CD14-positive monocyte (primary cell): ENCODE measurements around the gene ARFGAP1. TPM values are rescaled to one million over a fixed set of nuclear protein-coding genes. Genes with fewer than 3 reads are reported as not detected.

Source experiments
- DNase-seq, 3 donors: peaks; one replicate each; pipeline ENCODE4 v3.0.0-alpha.2; 2011 to 2022
- H2AFZ ChIP-seq: 2 replicates; pipeline ENCODE4 v1.6.0; 2012; ENCODE audit warnings: mild to moderate bottlenecking, low read depth, low read length, inconsistent platforms; ENCODE audit not compliant: insufficient read depth, poor library complexity, severe bottlenecking
- H3K27ac ChIP-seq, 2 donors: 1 replicate in 1 of 2; 2 replicates in 1 of 2; pipeline ENCODE4 v1.5.1; 2012 to 2013; ENCODE audit warnings: low read length in 2 of 2, control low read depth in 1 of 2, inconsistent platforms in 1 of 2, low read depth in 1 of 2, mild to moderate bottlenecking in 1 of 2
- H3K27me3 ChIP-seq, 2 donors: one replicate each; pipeline versions ENCODE4 v1.6.0 to v1.6.1; 2011 to 2013; ENCODE audit warnings: low read length in 2 of 2; ENCODE audit not compliant: control insufficient read depth in 2 of 2, insufficient read depth in 2 of 2
- H3K36me3 ChIP-seq, 2 donors: replicated peaks in 1 of 2; 1 replicate in 1 of 2; 2 replicates in 1 of 2; pipeline versions ENCODE4 v1.5.1 to v1.6.1; 2012 to 2013; ENCODE audit warnings: low read length in 2 of 2, control low read depth in 1 of 2, inconsistent platforms in 1 of 2, mild to moderate bottlenecking in 1 of 2; ENCODE audit not compliant: insufficient read depth in 2 of 2, control insufficient read depth in 1 of 2
- H3K4me1 ChIP-seq, 2 donors: 1 replicate in 1 of 2; 2 replicates in 1 of 2; pipeline versions ENCODE4 v1.5.1 to v1.6.1; 2012 to 2013; ENCODE audit warnings: low read length in 2 of 2, control low read depth in 1 of 2, inconsistent platforms in 1 of 2, mild to moderate bottlenecking in 1 of 2, moderate library complexity in 1 of 2; ENCODE audit not compliant: insufficient read depth in 2 of 2, control insufficient read depth in 1 of 2
- H3K4me2 ChIP-seq: replicated peaks from 2 replicates; pipeline ENCODE3; 2012; ENCODE audit warnings: low read length, moderate library complexity, mild to moderate bottlenecking; ENCODE audit not compliant: poor library complexity, severe bottlenecking; ENCODE audit errors: extremely low read depth
- H3K4me3 ChIP-seq, 3 experiments: fragments of 200-600 bp in 1 of 3; sonication (generic) in 1 of 3; replicated peaks in 1 of 3; 1 replicate in 2 of 3; 2 replicates in 1 of 3; pipeline ENCODE4 v1.5.1; 2011 to 2013; ENCODE audit warnings: low read length in 3 of 3, mild to moderate bottlenecking in 3 of 3, control low read depth in 2 of 3, low read depth in 2 of 3, inconsistent platforms in 1 of 3, moderate library complexity in 1 of 3
- H3K79me2 ChIP-seq: 2 replicates; pipeline ENCODE4 v1.6.0; 2012; ENCODE audit warnings: mild to moderate bottlenecking, control low read depth, inconsistent platforms, low read length, moderate library complexity; ENCODE audit not compliant: insufficient read depth
- H3K9ac ChIP-seq: 2 replicates; pipeline ENCODE4 v1.6.0; 2017; ENCODE audit warnings: low read length, mild to moderate bottlenecking; ENCODE audit not compliant: insufficient read depth, poor library complexity, severe bottlenecking
- H3K9me3 ChIP-seq, 2 donors: replicated peaks in 1 of 2; 1 replicate in 1 of 2; 2 replicates in 1 of 2; pipeline versions ENCODE4 v1.5.1 to v1.6.1; 2012 to 2013; ENCODE audit warnings: low read length in 2 of 2, control low read depth in 1 of 2; ENCODE audit not compliant: control insufficient read depth in 1 of 2, insufficient read depth in 1 of 2
- H4K20me1 ChIP-seq: 2 replicates; pipeline ENCODE4 v1.6.0; 2012; ENCODE audit warnings: mild to moderate bottlenecking, low read length, control low read depth, moderate library complexity; ENCODE audit not compliant: insufficient read depth
- H3K27ac Mint-ChIP-seq, 7 donors: one replicate each; pipeline ENCODE4 v1.8.0; 2020; ENCODE audit warnings: mild to moderate bottlenecking in 7 of 7, mixed read lengths in 7 of 7, moderate library complexity in 6 of 7, inconsistent platforms in 2 of 7
- H3K27me3 Mint-ChIP-seq, 3 donors: one replicate each; pipeline ENCODE4 v1.8.0; 2021 to 2022; ENCODE audit warnings: low read depth in 3 of 3, mild to moderate bottlenecking in 3 of 3, mixed read lengths in 3 of 3, moderate library complexity in 3 of 3, inconsistent platforms in 1 of 3
- H3K36me3 Mint-ChIP-seq, 2 donors: one replicate each; pipeline ENCODE4 v1.8.0; 2020; ENCODE audit warnings: mixed read lengths in 2 of 2, inconsistent platforms in 1 of 2, mild to moderate bottlenecking in 1 of 2
- H3K4me1 Mint-ChIP-seq: one replicate; pipeline ENCODE4 v1.8.0; 2020; ENCODE audit warnings: mild to moderate bottlenecking, mixed read lengths
- H3K4me3 Mint-ChIP-seq, 2 donors: one replicate each; pipeline ENCODE4 v1.8.0; 2020; ENCODE audit warnings: mild to moderate bottlenecking in 2 of 2, mixed read lengths in 2 of 2, moderate library complexity in 1 of 2
- H3K9me3 Mint-ChIP-seq, 7 donors: one replicate each; pipeline ENCODE4 v1.8.0; 2020 to 2022; ENCODE audit warnings: mixed read lengths in 7 of 7, mild to moderate bottlenecking in 6 of 7, moderate library complexity in 6 of 7, inconsistent platforms in 2 of 7
- WGBS: methylation state at CpG from one replicate; pipeline ENCODE4 v1.1.5; 2013; ENCODE audit warnings: missing lambda C conversion rate; ENCODE audit not compliant: insufficient coverage; 5-methylcytosine and 5-hydroxymethylcytosine counted together
- intact Hi-C, 2 donors: fragments of 100-400 bp; cut with micrococcal nuclease; formaldehyde crosslinking; loops; one replicate each; pipeline versions ENCODE4 v1.15.0 to v1.15.1; 2023
- polyA plus RNA-seq, 3 donors: library from polyadenylated mRNA; depleted of rRNA in 1 of 3; unstranded in 2 of 3; stranded (reverse) in 1 of 3; fragments of 300-500 nt in 2 of 3; fragments of >200 nt in 1 of 3; fragmentation: Illumina TruSeq in 2 of 3; gene quantifications; 1 replicate in 2 of 3; 2 replicates in 1 of 3; pipeline ENCODE4 v1.2.3, GENCODE V29; 2012 to 2021
- TF ChIP-seq, protein P1 (sequence below): fragments of 200-600 bp; IDR thresholded peaks from one replicate; pipeline ENCODE4 v1.8.0; 2022; ENCODE audit warnings: antibody characterized with exemption, mild to moderate bottlenecking

The ARFGAP1 gene
- polyA plus RNA-seq, 3 donors, result 11.2 to 99.8 (median 14.1) TPM

DNA sequence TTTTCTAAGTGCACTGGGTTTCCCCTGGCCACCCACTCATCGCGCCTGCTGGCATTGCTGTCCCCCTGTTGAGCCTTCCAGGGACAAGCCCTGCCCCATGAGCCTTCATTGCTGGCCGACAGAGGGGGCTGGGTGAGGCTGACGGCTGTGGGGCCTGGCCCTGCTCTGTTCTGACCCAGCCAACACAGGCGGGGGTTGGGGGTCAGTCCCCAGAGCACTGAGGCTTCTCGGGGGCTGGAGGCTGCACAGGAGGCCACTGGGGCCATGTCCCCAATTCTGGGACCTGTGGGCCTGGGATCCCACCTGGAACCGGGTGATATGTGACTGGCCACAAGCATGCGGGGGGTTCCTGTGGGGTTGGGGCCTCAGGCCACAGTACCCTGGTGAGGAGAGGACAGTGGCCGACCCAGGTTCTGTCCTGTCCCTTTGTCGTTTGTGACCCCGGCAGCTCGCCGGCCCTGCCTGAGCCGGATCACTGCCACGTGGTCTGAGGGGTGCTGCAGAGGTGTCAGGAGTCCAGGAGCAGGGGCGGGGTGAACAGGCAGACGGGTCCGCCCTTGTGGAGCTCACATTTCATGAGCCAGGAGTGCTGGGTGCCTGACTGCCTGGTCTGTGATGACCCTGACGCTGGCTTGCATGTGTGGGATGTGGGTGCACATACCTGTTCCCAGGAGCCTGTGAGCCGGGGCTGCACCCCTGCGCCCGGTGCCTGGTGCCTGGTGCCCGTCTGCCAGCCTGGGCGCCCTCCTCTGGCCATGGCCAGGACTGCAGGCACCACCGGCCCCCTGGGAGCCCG, 18.3 kb downstream of the ARFGAP1 start:
- Histone ChIP-seq H3K4me3 (no peak overlapping the region), H2AFZ (no peak overlapping the region), H3K4me2 (no peak overlapping the region), H3K9ac (no peak overlapping the region), H4K20me1 (peaks cover 9% of the 10 kb centered on the region), H3K4me1 (no peaks in the 10 kb centered on the region), H3K27ac (no peak overlapping the region), H3K27me3 (peaks cover 0 to 13% of the 10 kb centered on the region in 2 donors), H3K79me2 (no peaks in the 10 kb centered on the region), H3K36me3 (peaks cover 31 to 32% of the 10 kb centered on the region in 2 donors), H3K9me3 (no peaks in the 10 kb centered on the region)
- Mint-ChIP-seq H3K4me1 (no peaks in the 10 kb centered on the region), H3K4me3 (no peak overlapping the region), H3K27me3 (peaks cover 13 to 28% (median 14%) of the 10 kb centered on the region in 3 donors), H3K27ac (no peak overlapping the region), H3K9me3 (no peaks in the 10 kb centered on the region), H3K36me3 (peaks cover 22 to 32% of the 10 kb centered on the region in 2 donors)
- intact Hi-C loops, result no loop called here
- TF ChIP-seq, protein P1, sequence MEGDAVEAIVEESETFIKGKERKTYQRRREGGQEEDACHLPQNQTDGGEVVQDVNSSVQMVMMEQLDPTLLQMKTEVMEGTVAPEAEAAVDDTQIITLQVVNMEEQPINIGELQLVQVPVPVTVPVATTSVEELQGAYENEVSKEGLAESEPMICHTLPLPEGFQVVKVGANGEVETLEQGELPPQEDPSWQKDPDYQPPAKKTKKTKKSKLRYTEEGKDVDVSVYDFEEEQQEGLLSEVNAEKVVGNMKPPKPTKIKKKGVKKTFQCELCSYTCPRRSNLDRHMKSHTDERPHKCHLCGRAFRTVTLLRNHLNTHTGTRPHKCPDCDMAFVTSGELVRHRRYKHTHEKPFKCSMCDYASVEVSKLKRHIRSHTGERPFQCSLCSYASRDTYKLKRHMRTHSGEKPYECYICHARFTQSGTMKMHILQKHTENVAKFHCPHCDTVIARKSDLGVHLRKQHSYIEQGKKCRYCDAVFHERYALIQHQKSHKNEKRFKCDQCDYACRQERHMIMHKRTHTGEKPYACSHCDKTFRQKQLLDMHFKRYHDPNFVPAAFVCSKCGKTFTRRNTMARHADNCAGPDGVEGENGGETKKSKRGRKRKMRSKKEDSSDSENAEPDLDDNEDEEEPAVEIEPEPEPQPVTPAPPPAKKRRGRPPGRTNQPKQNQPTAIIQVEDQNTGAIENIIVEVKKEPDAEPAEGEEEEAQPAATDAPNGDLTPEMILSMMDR, result peak; percentile 81
- DNase-seq, result peak in 2 of 3 donors; percentile 15 to 21
- 61% methylated on average over 26 of the region's 26 CpGs for WGBS

DNA sequence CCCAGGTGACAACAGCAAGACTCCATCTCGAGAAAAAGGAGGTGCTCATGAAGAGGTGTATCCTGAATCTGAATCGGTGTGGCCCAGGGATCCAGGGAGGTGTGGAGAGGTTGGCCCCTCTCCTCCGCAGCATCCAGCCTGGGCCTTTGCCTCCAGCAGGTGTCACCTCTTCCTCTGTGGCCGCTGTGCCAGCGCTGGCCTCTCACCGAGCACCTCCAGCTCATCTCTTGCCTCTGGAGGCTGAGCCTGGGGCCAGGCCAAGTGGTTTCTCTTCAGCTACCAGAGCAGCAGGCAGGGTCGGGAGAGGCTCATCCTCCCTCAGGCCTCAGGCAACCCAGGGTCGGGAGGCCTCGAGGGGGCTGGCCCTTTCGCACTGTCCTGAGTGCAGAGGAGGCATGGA, 19.2 kb downstream of the ARFGAP1 start:
- Mint-ChIP-seq H3K4me3 (no peak overlapping the region), H3K36me3 (peaks cover 16 to 26% of the 10 kb centered on the region in 2 donors), H3K27me3 (peaks cover 19 to 37% (median 23%) of the 10 kb centered on the region in 3 donors), H3K4me1 (no peaks in the 10 kb centered on the region), H3K27ac (peak overlapping the region in 1 of 7 donors; percentile 64), H3K9me3 (no peaks in the 10 kb centered on the region)
- Histone ChIP-seq H3K36me3 (peaks cover 25 to 26% of the 10 kb centered on the region in 2 donors), H3K4me3 (no peak overlapping the region), H3K9me3 (no peaks in the 10 kb centered on the region), H3K9ac (no peak overlapping the region), H3K4me1 (no peaks in the 10 kb centered on the region), H4K20me1 (peaks cover 9% of the 10 kb centered on the region), H3K4me2 (no peak overlapping the region), H3K79me2 (no peaks in the 10 kb centered on the region), H3K27ac (no peak overlapping the region), H2AFZ (no peak overlapping the region), H3K27me3 (peaks cover 0 to 17% of the 10 kb centered on the region in 2 donors)
- TF ChIP-seq, protein P1, result no peak
- WGBS, result 89% methylated on average over 10 of the region's 10 CpGs
- DNase-seq, result no peak
- intact Hi-C loops, result no loop called here
